ENCODE measurements around the gene PTMA.
"Not testable (repeated sequence)": the region's sequence is repeated elsewhere in the genome, so short reads cannot be mapped to it uniquely, and the experiment has no call there.

Gene PTMA

DNA sequence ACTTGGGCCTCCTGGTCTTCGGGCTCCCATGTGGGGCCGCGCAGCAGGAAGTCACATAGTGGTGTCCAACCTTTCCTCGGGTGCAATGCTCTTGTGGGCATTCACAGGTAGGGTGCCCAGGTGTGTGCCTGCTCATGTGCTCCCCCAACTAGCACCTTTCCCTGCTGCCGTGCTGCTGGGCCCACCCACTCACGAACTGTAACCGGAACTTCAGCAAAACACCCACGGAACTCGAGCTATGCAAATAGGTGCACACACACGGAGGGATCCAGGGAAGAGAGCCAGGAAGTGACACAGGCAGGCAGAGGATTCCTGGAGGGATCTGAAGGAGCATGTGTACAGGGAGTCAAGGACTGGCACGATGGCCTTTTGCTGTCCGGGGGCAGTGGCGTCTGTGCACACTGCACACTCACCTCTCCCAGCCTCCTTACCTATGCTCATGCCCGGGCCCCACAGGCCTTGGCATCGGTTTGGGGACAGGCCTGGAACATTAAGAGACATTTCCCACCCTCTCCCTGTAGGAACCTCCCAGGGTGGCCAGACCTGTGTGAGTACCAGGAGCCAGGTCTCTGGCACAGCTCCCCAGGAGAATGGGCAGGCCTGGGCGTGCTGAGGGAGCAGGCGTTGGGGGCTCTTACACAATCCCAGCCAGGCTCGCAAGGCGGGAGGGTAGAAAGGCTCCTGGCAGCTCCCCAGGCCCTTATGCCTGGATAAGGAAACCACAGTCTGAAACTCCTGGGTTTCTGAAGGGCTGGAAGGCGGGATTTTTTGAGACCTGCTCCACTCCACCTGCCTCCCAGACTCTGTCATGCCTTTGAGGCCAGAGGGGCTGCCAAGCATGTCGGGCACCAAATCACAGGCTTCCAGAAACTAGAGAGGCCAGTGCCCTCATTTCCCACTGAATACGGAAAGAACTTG, 6.6 kb upstream of the PTMA start:
- no peak for DNase-seq

DNA sequence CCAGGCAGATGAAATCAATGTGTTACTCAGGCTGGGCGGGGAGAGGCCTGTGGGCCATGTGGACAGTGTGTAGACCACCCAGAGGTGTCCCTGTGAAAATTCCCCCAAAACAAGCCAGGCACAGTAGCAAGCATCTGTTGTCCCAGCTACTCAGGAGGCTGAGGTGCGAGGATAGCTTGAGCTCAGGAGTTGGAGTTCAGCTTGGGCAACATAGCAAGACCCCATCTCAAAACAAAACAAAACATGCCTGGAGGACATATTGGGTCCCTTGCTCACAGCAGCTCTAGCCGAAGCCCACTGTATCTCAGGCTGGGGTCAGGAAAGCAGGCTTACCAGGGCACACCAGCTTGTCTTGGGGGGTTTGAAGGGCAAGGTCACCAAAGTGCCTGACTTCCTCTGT, 4.3 kb upstream of the PTMA start:
- no peak for DNase-seq

DNA sequence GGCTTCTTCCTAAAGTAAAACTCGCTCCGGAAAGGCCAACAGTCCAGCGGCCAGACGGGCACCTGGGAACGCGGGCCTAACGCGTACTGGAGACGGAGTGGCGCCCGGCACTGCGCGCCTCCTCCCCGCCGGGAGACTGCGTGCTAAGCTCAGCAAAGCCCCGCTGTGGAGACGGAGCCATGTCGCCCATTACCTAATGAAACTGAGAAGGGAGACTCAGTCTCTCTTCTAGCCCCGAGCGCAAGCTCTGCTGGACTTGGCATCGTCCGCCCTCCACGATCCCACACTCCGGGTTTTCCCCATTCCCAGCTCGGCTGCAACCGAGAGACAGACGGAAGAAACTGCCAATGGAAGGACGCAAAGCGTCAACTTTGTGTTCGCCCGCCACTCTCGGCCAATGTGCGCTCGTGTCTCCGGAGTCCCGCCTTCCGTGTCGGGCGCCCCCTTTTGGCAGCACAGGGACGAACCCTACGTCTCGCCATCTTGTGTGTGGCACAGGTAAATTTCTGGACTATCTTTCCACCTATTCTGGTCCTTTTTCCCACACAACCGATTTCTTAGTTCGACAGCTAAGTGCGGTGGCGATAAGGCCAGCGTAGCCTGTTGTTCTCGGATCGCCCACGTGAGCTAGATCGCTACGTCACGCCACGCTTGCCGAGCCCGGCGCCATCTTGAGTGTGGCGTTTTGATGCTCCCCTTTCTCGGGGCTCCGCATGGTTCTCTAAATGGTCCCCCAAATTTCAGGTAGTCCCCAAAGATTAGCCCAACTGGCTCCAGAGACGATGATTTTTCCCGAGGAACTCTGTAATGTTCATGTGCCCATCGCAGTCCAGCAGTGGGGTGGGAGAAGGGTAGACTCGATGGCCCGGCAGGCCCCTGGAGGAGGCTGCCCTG, 1.3 kb upstream of the PTMA start:
- DNase-seq: peak; percentile 99

DNA sequence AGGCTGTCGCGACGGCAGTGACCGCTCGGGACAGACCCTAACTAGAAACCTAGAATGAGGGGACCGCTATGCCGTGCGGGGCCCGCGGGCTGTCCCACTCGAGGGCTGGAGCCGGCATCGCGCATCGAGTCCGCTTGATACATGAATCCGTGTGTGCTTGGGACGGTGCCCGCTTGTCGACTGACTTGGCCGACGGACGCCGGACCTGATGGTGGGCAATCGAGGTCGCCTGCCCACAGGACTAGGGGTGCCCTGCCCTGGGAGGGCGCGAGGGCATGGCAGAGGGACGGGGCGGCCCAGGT, 749 bp upstream of the PTMA start:
- no peak for DNase-seq

DNA sequence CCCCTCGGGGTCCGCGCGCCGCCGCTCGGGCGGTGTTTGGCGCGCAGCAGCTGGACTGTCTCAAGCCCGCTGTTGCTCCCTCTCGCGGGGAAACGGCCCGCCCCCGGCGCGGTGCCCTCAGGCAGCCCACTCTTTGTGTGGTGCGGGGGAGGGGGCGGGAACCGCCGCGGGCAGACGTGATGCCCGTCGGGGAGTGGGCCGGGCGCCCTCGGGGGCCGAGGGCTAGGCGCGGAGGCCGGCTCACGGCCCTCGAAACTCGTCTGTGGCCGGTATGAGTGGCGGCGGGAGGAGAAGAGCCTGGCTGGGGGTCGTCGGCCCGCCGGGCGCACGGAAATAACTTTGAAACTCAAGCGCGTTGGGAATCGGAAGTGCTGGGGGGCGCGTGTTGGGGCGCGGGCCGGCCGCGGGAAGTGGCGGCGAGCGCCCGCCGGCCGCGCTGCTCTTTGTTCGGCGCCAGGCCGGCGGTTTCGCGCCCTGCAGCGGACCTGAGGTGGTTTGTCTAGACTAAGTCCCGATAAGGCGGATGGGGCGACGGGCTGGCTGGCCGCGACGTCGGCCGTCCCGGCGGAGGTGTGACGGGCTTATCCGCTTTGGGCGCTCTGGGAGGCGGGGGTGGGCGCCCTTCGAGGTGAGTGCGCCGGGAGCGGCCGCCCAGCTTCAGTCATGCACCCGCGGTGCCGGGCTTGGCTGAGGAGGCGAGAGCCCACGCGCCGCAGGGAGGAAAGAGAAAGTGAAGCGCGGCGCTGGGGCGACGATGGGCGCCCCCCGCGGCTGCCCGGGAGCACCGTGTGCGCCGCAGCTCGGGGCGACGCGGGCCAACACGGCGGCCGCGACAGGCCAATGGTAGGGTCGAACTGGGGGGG, 679 bp downstream of the PTMA start:
- peak; percentile 50 for DNase-seq

DNA sequence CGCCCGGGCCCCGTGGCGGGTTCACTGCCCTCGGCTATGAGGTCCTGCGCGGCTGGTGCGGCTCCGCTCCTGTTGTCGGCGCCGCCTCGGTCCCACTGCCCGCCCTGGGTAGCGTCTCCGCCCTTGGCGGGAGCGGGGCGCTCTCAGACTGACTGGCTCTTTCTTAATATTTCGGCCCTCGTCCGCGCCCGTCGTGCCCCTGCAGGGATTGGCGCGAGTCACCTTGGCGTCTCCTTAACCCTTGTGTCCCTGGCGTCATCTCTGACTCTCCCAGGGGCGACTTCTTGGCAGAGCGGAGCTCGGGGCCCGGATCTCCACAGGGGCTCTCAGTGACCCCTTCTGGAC, 1.3 kb downstream of the PTMA start:
- DNase-seq: no peak

DNA sequence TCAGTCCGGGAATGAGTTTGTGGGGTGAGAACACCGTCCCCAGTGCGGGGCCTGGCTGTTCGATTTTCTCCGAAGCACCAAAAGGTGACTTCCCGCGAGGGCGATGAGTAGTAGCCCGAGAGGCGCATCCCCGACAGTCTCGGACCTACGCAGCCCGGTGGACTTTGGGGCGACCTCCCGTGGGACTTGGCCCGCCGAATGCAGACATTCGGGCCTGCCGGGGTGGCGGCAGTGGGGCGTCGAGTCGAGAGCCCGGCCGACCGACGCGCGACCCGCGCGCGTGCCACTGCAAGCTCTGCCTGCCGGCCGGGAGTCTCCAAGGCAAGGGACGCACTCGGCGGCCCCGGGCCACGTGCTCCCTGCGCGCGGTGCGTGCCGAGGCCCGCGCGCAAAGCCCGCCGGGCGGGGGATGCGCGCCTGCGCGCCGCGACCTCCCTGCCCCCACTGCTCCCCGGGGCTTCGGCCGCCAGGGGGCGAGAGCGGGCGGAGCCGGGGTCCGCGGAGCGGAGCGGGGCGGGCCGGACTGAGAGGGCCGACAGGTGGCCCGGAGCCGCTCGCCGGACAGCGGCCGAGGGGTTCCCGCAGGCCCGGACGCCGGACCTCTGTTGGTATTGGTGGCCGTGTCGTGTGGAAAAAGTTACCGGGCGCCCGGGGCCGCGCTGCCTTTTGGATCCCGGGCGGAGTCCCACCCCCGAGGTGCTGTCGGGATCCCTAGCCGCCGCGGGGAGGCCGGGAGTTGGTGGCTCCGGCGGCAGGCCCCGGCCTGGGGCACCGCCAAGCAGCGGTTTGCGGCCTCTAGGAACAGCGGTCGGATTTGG, 1.9 kb downstream of the PTMA start:
- DNase-seq: peak; percentile 81

DNA sequence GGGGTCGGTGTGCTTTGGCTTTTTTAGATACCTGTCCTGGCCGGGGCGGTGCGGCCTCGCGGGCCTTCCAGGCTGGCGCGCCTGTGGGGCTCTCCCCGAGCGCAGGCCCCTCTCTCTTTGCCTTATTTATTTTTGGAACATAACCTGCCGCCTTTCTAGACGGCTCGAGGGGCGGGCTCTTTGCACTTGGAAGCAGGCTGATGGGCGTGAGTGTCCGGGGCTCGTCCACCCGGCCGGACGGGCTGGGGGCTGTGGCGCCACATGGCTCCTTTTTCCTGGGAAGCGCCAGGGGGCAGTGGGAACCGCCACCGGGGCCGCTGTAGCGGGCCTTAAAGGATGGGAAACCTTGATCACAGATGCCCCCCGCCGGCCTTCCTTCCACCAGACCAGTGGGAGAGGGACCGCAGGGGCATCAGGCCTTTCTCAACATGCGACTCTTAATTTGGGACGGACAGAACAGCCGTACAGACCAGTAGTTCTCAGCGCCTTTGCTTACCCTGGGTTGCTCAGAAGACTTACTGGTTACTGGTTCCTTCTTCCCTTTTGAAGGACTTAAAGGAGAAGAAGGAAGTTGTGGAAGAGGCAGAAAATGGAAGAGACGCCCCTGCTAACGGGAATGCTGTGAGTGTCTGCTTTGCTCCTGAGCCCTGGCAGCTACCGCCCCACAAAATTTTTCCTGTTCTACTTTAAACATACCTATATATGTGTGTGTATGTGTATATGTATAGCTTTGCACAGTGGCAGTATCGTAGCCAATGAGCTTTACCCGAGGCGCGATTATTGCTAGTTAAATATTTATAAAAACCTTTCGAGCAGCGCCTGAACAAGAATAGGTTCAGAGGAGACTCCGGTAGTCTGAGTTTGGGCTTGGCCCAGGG, 2.7 kb downstream of the PTMA start:
- no peak for DNase-seq

DNA sequence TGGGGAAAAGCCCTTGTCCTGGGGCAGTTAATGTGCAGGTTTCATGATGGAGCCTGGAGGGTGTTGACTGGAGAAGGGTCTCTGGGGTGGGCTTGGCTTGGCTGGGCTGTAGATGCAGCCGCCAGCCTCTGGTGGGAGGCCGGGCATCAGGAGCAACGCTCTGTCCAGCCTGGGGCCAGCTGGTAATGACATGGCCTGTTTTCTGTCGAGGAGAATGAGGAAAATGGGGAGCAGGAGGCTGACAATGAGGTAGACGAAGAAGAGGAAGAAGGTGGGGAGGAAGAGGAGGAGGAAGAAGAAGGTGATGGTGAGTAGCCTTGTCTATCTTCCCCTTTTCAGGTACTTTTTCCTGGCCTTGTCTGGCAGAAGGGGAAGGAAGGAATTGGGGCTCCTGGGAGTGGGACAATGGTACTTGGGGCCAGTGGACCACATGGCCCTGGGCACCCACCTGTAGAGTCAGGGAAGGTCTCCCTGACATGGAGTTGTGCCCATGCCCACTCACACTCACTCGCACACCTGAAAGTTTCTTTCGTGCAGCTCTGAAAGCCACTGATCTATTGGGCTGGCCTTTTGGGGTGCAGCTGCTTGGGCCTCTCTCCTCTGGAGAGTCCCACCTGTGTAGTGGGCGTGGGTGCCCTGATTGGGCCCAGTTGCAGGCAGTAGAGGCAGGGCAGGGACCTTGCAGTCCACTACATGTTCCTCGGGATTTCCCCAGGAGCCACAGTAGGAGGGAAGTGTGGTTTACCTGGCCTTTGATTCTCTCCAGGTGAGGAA, 3.5 kb downstream of the PTMA start:
- no peak for DNase-seq

DNA sequence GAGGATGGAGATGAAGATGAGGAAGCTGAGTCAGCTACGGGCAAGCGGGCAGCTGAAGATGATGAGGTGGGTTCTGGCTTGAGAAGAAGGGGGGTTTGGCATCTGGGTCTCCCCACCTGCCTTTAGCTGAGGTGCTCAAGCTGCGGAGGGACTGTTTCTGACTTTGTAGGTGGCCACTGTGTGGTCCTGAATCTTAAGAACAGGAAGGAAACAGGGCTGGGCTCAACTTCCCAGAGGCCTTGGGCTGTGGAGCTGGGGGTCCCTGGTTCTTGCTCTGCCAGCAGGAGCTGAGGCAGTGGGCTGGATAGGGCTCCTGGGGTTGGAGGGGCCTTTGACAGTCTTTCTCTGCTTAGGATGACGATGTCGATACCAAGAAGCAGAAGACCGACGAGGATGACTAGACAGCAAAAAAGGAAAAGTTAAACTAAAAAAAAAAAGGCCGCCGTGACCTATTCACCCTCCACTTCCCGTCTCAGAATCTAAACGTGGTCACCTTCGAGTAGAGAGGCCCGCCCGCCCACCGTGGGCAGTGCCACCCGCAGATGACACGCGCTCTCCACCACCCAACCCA, 4.2 kb downstream of the PTMA start:
- DNase-seq: not testable (repeated sequence)

DNA sequence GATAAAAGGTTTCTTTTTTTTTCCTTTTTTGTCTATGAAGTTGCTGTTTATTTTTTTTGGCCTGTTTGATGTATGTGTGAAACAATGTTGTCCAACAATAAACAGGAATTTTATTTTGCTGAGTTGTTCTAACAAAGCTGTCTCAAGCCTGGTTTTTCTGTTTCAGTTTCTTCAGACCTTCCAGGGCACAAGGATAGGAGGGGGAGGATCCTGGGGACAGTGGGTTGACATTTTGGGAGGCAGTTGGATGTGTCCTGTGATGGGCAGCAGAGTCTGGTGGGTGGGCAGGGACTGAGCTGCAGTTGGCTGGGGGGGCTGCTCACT, 5.0 kb downstream of the PTMA start:
- not testable (repeated sequence) for DNase-seq

DNA sequence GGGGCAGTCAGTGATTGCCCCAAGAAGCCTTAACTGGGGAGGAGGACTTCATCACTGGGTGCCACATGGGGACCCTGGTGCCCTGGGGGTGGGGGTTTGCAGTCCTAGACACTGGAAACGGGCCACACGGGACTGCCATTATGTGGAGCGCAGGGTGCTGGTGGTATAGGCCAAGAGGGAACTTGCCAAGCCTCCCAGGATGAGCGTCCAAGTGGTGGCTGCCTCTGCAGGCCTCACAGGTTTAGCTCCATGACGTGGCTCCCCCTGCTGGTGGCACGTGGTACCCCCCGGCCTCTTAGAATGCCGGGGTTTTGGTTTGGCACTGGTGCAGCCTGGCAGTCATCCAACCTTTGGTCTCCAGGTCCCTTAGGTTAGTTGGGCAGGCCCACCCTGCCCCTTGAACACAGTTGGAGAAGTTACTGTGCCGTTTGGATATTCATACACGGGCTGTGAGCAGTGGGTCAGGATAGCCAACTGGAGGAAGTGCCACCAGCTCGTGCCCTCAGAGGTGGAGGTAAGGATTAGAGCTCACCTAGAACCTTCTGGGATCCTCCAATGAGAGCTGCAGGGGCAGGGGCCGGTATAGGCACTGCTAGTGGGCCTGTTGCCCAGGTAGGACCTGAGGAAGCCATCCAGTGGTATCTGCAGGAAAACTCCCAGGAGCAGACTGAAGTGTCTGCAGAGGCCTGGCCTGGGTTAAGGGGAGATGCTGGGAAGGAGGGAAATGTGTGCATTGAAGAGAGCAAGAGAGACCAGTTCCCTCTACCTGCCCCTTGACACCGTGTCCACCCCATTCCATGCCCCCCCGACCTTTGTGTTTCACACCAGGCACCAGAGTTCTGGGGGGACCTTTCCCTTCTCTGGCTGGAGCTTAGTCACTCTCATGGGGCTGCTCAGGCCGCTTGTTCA, 5.7 kb downstream of the PTMA start:
- DNase-seq: peak; percentile 65

DNA sequence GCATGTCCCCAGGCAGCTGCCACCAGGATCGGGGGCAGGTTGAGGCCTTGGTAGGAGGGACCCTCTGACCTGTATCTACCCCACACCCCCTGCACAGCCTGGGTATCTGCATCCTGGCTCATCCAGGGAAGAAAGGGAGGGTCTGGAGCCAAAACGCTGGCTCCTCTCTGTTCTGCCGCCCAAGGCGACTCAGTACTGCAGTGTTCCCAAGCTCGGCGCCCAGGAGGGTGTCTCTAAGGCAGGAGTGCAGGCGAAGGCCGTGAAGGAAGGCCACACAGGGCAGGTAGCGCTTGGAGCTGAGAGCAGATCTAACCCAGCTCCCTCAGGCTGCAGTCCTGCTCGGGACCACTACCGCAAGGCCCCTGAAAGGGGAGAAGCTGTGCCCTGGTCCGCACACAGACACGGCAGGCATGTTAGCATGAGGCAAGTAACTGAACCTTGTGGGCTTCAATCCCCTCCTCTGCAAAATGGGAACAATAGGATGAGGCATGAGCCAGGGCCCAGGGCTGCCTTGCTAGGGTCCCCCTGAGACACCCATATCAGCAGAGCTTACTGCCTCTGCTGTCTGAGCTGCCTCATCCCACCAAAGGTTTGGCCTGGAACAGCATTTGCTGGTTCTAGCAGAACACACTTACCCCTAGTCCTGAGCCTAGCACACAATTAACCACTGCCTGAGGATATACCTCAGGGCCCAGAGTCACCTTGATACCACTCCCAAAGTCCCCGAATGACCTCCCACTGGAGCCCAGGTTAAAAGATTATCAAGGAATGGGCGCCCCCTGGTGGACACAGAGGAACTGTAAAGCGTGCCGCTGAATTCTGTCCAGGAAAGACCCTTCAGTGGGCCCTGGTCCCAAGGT, 6.5 kb downstream of the PTMA start:
- DNase-seq: peak; percentile 66

DNA sequence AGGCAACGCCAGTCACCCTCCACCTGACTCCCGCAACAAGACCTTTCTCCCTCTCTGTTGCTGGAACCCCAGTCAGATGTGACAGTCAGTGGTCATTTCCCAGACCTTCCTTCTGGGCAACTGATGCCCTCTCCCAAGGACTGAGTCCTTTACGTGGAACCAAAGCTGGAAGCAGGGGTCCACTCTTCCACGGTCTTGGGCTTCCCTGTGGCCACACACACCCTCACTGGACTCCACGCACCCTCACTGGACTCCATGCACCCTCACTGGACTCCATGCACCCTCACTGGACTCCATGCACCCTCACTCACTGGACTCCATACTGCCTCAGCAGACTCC, 7.1 kb downstream of the PTMA start:
- no peak for DNase-seq

DNA sequence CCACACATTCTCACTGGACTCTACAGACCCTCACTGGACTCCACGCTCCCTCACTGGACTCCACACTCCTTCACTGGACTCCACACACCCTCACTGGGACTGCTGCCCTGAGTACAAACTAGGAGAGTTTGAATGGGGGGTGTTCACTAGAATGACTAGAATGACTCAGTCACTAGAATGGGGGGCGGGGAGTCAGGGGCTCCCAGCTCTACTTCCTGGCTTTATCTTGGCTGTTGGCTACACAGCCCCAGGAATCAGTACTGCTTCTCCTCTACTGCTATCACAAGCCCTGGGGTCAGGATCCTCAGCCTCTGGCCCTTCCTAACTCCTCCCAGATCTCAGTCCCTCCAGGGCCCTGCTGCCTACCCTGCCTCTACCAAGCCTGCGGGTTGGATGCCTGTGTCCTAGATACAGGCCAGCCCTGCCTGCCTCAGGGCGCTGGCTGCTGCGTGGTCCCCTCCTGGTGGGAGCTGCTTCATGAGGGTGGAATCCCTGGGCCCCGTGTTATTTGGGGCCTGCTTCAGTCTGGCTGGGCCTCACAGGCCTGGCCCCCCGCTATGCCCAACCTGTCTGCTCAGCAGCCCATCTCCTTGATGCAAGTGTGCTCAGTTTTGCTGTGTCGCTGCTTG, 7.8 kb downstream of the PTMA start:
- no peak for DNase-seq

DNA sequence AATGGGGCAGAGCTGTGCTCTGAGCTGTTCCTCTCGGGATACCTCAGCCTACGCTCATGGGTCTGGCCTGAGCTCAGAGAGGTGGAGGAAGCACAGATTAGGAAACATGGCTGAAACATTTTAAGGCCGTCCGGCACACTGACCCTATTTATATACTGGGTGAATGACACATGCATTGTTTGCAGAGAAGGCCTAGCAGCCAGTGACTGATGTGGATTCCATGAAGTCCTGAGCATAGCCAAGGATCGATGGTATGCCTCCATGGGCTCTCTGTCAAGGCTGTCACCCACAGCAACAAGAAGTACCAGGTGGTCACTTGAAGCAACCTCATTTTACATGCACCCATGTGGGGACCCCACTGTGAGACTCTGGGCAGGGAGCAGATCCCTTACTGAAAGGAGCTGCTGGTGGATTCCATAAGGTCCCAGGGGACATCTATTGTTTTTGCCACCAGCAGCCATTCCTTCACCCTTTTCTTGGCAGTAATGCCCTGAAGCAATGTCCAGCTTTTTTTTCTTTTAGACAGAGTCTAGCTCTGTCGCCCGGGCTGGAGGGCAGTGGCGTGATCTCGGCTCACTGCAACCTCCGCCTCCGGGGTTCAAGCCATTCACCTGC, 8.4 kb downstream of the PTMA start:
- no peak for DNase-seq
